Caco-2 (cell line): ENCODE results near the gene FAM180B. TPM values are rescaled to one million over a fixed set of nuclear protein-coding genes. Genes with fewer than 3 reads are reported as not detected.

Experiments used
- BruUV-seq: library from RNA; stranded (reverse); fragments of 400-500 nt; replicated peaks from 2 replicates; lab custom pipeline; 2021; lab: Mats Ljungman, UMichigan
- CTCF ChIA-PET: fragments of 300-600 bp; sonication (Branson Sonifier 250); formaldehyde crosslinking; loops from one replicate; lab custom pipeline; 2022; ENCODE audit warnings: antibody characterized with exemption; lab: Charles Lee
- POLR2A ChIA-PET: fragments of 300-600 bp; sonication (Branson Sonifier 250); formaldehyde crosslinking; loops from one replicate; lab custom pipeline; 2022; ENCODE audit warnings: antibody characterized with exemption; lab: Charles Lee
- DNase-seq, 2 experiments: peaks; one replicate each; pipeline versions ENCODE4 v3.0.0 to v3.0.0-alpha.2; 2020 to 2022
- H3K27me3 ChIP-seq: replicated peaks from 2 replicates; pipeline ENCODE4 v1.6.0; 2011; ENCODE audit warnings: low read length; ENCODE audit not compliant: control insufficient read depth, insufficient read depth
- H3K36me3 ChIP-seq: 2 replicates; pipeline ENCODE4 v1.5.1; 2011; ENCODE audit warnings: low read length; ENCODE audit not compliant: control insufficient read depth, insufficient read depth
- H3K4me1 ChIP-seq: fragments of 250-450 bp; sonication (Bioruptor Pico); 2 replicates; pipeline ENCODE4 v1.5.1; 2020; ENCODE audit warnings: mild to moderate bottlenecking
- H3K4me3 ChIP-seq: 2 replicates; pipeline ENCODE4 v1.5.1; 2011; ENCODE audit warnings: low read depth, mild to moderate bottlenecking, control low read depth, low read length
- H3K9me3 ChIP-seq: fragments of 250-450 bp; sonication (Bioruptor Pico); 2 replicates; pipeline ENCODE4 v1.5.1; 2020; ENCODE audit warnings: mild to moderate bottlenecking, moderate library complexity
- H3K27ac Mint-ChIP-seq: one replicate; pipeline ENCODE4 v1.8.0; 2022; ENCODE audit warnings: mixed read lengths; ENCODE audit not compliant: unreplicated experiment
- H3K27me3 Mint-ChIP-seq: one replicate; pipeline ENCODE4 v1.8.0; 2022; ENCODE audit warnings: mixed read lengths; ENCODE audit not compliant: insufficient read depth, unreplicated experiment
- H3K36me3 Mint-ChIP-seq: one replicate; pipeline ENCODE4 v1.8.0; 2022; ENCODE audit warnings: mild to moderate bottlenecking, mixed read lengths; ENCODE audit not compliant: insufficient read depth, unreplicated experiment
- H3K4me1 Mint-ChIP-seq: one replicate; pipeline ENCODE4 v1.8.0; 2022; ENCODE audit warnings: low read depth, mixed read lengths; ENCODE audit not compliant: unreplicated experiment
- H3K4me3 Mint-ChIP-seq: one replicate; pipeline ENCODE4 v1.8.0; 2022; ENCODE audit warnings: mild to moderate bottlenecking, moderate library complexity, mixed read lengths; ENCODE audit not compliant: unreplicated experiment
- H3K9me3 Mint-ChIP-seq: one replicate; pipeline ENCODE4 v1.8.0; 2022; ENCODE audit warnings: mixed read lengths; ENCODE audit not compliant: unreplicated experiment
- CTCF ChIP-seq, 2 experiments: fragments of 200-600 bp in 1 of 2; IDR thresholded peaks; 1 replicate in 1 of 2; 2 replicates in 1 of 2; pipeline versions ENCODE4 v1.5.1 to v1.8.0; 2011 to 2022; ENCODE audit warnings: antibody characterized with exemption in 1 of 2, control low read depth in 1 of 2, inconsistent platforms in 1 of 2, low read depth in 1 of 2, low read length in 1 of 2, mild to moderate bottlenecking in 1 of 2, moderate library complexity in 1 of 2; ENCODE audit not compliant: insufficient read depth in 1 of 2, severe bottlenecking in 1 of 2, unreplicated experiment in 1 of 2
- intact Hi-C: fragments of 100-400 bp; cut with micrococcal nuclease; formaldehyde crosslinking; loops from one replicate; pipeline ENCODE4 v1.10.0; 2022; ENCODE audit not compliant: unreplicated experiment
- total RNA-seq: library from RNA; stranded (reverse); gene quantifications from 2 replicates; pipeline ENCODE4 v1.2.3, GENCODE V29; 2022

Gene FAM180B
- total RNA-seq, 1 experiment from 2014 or later = not detected

GRCh38 chr11:47589584-47589976 is 3.1 kb downstream of the FAM180B start:
- Histone ChIP-seq H3K4me3 (no peak overlapping the region), H3K36me3 (no peaks in the 10 kb centered on the region), H3K27me3 (peaks cover 4% of the 10 kb centered on the region), H3K9me3 (no peaks in the 10 kb centered on the region), H3K4me1 (0 out of 2 replicates have a peak, but pooled peaks cover 5% of the 10 kb centered on the region)
- TF ChIP-seq CTCF (IDR thresholded peaks at IDR 0.05; ENCODE audit: insufficient read depth in 1 of 2, low read depth in 1 of 2, low read length in 1 of 2, severe bottlenecking in 1 of 2, unreplicated experiment in 1 of 2) = no peak
- POLR2A ChIA-PET = no interaction called here
- Mint-ChIP-seq H3K4me3 (no peak overlapping the region), H3K36me3 (peaks cover 4% of the 10 kb centered on the region), H3K9me3 (no peaks in the 10 kb centered on the region), H3K27me3 (peaks cover 2% of the 10 kb centered on the region), H3K4me1 (no peaks in the 10 kb centered on the region), H3K27ac (no peak overlapping the region)
- DNase-seq = no peak
- CTCF ChIA-PET = no interaction called here
- no TSS peak for BruUV-seq
- intact Hi-C loops = no loop called here

- CTCF ChIA-PET = no interaction called here
- no peak for TF ChIP-seq CTCF (IDR thresholded peaks at IDR 0.05; ENCODE audit: insufficient read depth in 1 of 2, low read depth in 1 of 2, low read length in 1 of 2, severe bottlenecking in 1 of 2, unreplicated experiment in 1 of 2)
- no TSS peak for BruUV-seq
- intact Hi-C loops = no loop called here
- POLR2A ChIA-PET = no interaction called here
- Mint-ChIP-seq H3K4me3 (no peak overlapping the region), H3K27ac (no peak overlapping the region), H3K27me3 (peaks cover 5% of the 10 kb centered on the region), H3K4me1 (no peaks in the 10 kb centered on the region), H3K36me3 (no peaks in the 10 kb centered on the region), H3K9me3 (no peaks in the 10 kb centered on the region)
- DNase-seq = no peak
- Histone ChIP-seq H3K4me1 (0 out of 2 replicates have a peak, but pooled peaks cover 5% of the 10 kb centered on the region), H3K27me3 (peaks cover 4% of the 10 kb centered on the region), H3K4me3 (no peak overlapping the region), H3K36me3 (no peaks in the 10 kb centered on the region), H3K9me3 (no peaks in the 10 kb centered on the region)
Observed at GRCh38 chr11:47589977-47590861, 3.7 kb downstream of the FAM180B start.

- no peak for DNase-seq
- ChIA-PET CTCF (no interaction called here), POLR2A (no interaction called here)
- peaks cover 12% of the 10 kb centered on the region for H3K27me3 Mint-ChIP-seq
- H3K27ac Mint-ChIP-seq = no peak overlapping the region
- no peaks in the 10 kb centered on the region for H3K36me3 ChIP-seq
- H3K9me3 ChIP-seq = no peaks in the 10 kb centered on the region
- no peaks in the 10 kb centered on the region for H3K9me3 Mint-ChIP-seq
- intact Hi-C loops = no loop called here
- H3K4me3 Mint-ChIP-seq = no peak overlapping the region
- no peaks in the 10 kb centered on the region for H3K4me1 Mint-ChIP-seq
- no peak overlapping the region for H3K4me3 ChIP-seq
- H3K27me3 ChIP-seq = peaks cover 4% of the 10 kb centered on the region
- 0 out of 2 replicates have a peak, but pooled peaks cover 5% of the 10 kb centered on the region for H3K4me1 ChIP-seq
- no TSS peak for BruUV-seq
- H3K36me3 Mint-ChIP-seq = no peaks in the 10 kb centered on the region
- no peak for TF ChIP-seq CTCF (IDR thresholded peaks at IDR 0.05; ENCODE audit: insufficient read depth in 1 of 2, low read depth in 1 of 2, low read length in 1 of 2, severe bottlenecking in 1 of 2, unreplicated experiment in 1 of 2)
Observed at GRCh38 chr11:47591764-47592163, 5.3 kb downstream of the FAM180B start.
